Duodenal mucosa (tissue), 2 donors: Measurements from ENCODE around the gene BSCL2.

ENCODE experiments used
- H3K27ac ChIP-seq: one replicate; pipeline ENCODE4 v1.7.0; 2013; ENCODE audit warnings: low read depth, low read length
- H3K27me3 ChIP-seq, 2 donors: one replicate each; pipeline ENCODE4 v1.7.0; 2013; ENCODE audit warnings: low read length in 2 of 2, control low read depth in 1 of 2; ENCODE audit not compliant: insufficient read depth in 2 of 2, control insufficient read depth in 1 of 2
- H3K36me3 ChIP-seq, 2 donors: one replicate each; pipeline ENCODE4 v1.7.0; 2013; ENCODE audit warnings: low read length in 2 of 2, control low read depth in 1 of 2; ENCODE audit not compliant: insufficient read depth in 2 of 2, control insufficient read depth in 1 of 2
- H3K4me1 ChIP-seq, 2 donors: one replicate each; pipeline ENCODE4 v1.7.0; 2013; ENCODE audit warnings: low read length in 2 of 2, control low read depth in 1 of 2; ENCODE audit not compliant: insufficient read depth in 2 of 2, control insufficient read depth in 1 of 2
- H3K4me3 ChIP-seq, 2 donors: one replicate each; pipeline ENCODE4 v1.7.0; 2013; ENCODE audit warnings: low read length in 2 of 2, low read depth in 1 of 2
- H3K9ac ChIP-seq, 2 donors: one replicate each; pipeline ENCODE4 v1.7.0; 2013; ENCODE audit warnings: low read length in 2 of 2, low read depth in 1 of 2
- H3K9me3 ChIP-seq, 2 donors: one replicate each; pipeline ENCODE4 v1.7.0; 2013; ENCODE audit warnings: low read length in 2 of 2, control low read depth in 1 of 2; ENCODE audit not compliant: control insufficient read depth in 1 of 2

The BSCL2 gene

DNA sequence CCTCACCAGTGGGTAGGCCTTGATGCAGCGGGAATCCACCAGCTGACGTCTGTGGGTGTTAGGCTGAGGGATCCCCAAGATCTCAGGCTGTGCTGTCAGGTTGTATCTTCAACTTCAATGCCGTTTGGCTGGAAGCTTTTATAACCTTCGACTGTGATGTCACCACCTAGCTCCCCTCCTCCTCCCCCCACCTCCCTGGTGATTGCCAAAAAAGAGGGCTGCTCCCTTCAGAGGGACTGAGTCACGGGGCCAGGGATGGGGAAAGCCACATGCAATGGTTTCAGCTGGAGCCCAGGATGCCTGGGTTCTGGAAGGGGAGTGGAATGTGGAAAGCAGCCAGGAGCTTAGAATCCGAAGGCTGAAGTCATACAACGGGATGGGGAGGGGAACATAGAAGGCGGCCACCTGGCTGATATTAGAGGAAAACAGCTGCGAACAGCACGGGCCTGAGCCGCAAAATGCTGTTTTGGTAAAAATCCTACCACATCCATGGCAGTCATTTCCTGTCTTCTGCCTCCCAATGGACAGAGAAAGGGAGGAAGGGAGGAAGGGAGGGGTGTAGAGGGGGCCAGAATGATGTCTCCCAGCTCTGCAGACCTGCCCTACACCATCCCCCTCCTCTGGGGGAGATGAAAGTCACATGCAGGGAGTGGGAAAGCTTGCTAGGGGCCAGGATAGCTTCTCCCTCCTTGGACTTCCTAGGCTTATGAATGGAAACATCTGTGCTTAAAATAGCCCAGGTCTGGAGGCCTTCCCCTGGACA is 17.6 kb downstream of the BSCL2 start, which contains the start of gene LRRN4CL:
LRRN4CL (minus strand) TSS at position 110 of the 763 bp plus-strand sequence. CDS start 1,022 bp downstream, outside the sequence.
- Histone ChIP-seq H3K9me3 (no peaks in the 10 kb centered on the region), H3K27me3 (no peaks in the 10 kb centered on the region), H3K9ac (peak within 1 kb of the TSS; percentile 10 to 11), H3K4me3 (peak within 1 kb of the TSS; percentile 11 to 52), H3K4me1 (no peaks in the 10 kb centered on the region), H3K27ac (no peak within 1 kb of the TSS), H3K36me3 (peaks cover 20 to 28% of the 10 kb centered on the region in 2 donors)

DNA sequence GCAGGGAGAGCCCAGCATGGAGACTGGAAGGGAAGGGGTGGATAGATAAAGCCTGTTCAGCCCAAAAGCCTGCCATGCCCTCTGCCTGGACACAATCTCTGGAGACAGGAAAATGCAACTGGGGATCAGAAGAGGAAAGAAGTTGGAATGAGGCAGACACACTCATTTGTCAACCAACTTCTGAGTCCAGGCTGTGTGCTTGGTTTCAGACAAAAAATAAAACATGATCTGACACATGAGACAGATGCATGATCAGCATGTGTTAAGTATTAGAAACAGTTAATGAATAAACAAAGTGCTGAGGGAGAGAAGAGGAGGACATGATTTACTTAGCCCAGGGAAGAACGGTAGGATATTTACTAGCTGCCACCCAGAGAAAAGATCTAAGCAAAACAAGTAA is 18.7 kb downstream of the BSCL2 start:
- no peaks in the 10 kb centered on the region for H3K9me3 ChIP-seq
- peak overlapping the region in 1 of 2 donors; percentile 52 for H3K4me3 ChIP-seq
- peaks cover 20 to 28% of the 10 kb centered on the region in 2 donors for H3K36me3 ChIP-seq
- no peaks in the 10 kb centered on the region for H3K4me1 ChIP-seq
- H3K9ac ChIP-seq, result peak overlapping the region in 1 of 2 donors; percentile 10
- H3K27me3 ChIP-seq, result no peaks in the 10 kb centered on the region
- H3K27ac ChIP-seq, result no peak overlapping the region

DNA sequence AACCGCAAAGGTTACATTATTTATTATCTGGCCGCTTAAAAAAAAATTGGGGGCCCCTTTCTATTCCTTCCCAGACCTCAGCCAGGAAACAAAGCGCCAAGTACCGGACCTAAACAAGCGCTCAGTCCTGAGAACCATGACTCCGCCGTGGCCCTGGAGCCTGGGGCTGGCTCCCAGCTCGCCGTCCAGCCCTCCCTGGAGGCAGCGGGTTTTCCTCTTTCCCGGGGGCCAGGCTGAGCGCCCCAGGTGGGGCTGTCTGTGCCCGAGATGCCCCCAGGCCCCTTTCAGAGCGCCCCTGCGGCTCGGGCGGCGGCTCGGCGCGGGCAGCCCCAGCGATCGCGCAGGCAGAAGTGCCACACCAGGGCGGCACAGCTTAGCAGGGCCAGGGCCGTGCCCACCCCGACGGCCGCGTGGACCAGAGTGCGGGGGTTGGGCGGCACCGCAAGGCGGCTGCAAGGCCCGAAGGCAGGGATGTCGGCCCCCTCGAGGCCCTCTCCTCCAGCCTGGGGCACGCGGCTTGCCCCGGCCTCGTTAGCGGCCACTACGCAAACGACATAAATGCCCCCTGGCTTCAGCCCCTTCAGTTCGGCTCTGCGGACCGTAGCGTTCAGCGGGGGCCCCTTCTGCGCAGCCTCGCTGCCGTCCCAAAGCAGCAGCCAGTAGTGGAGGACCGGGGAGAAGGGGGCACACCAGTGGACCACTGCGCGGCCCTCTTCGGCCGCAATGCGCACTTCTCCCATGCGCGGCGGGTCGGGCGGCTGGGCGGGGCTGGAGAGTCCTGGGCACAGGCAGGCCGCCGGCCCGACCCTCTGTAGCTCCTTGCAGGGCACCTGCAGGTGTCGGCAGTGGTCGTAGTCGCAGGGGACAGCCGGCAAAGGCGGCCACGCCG is 19.5 kb downstream of the BSCL2 start:
- no peak overlapping the region for H3K27ac ChIP-seq
- H3K36me3 ChIP-seq, result peaks cover 17 to 21% of the 10 kb centered on the region in 2 donors
- no peaks in the 10 kb centered on the region for H3K9me3 ChIP-seq
- H3K4me1 ChIP-seq, result no peaks in the 10 kb centered on the region
- peak overlapping the region; percentile 10 to 18 for H3K9ac ChIP-seq
- peak overlapping the region; percentile 45 to 52 for H3K4me3 ChIP-seq
- H3K27me3 ChIP-seq, result no peaks in the 10 kb centered on the region

DNA sequence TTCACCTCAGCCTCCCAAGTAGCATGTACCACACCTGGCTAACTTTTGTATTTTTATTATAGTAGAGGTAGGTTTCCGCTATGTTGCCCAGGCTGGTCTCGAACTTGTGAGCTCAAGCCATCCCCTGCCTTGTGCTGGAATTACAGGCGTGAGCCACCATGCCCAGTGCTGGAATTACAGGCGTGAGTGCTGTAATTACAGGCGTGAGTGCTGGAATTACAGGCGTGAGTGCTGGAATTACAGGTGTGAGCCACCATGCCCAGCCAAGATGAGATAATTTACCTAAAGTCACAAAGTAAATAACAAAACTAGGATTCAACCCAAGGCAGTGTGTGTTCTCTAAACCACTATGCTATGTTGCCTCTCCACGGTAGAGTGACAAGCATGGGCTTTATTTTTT is 24.7 kb downstream of the BSCL2 start:
- Histone ChIP-seq H3K4me3 (no peak overlapping the region), H3K9ac (no peak overlapping the region), H3K27ac (no peak overlapping the region), H3K9me3 (no peaks in the 10 kb centered on the region), H3K36me3 (peaks cover 0 to 3% of the 10 kb centered on the region in 2 donors), H3K27me3 (no peaks in the 10 kb centered on the region), H3K4me1 (peaks cover 8 to 13% of the 10 kb centered on the region in 2 donors)

DNA sequence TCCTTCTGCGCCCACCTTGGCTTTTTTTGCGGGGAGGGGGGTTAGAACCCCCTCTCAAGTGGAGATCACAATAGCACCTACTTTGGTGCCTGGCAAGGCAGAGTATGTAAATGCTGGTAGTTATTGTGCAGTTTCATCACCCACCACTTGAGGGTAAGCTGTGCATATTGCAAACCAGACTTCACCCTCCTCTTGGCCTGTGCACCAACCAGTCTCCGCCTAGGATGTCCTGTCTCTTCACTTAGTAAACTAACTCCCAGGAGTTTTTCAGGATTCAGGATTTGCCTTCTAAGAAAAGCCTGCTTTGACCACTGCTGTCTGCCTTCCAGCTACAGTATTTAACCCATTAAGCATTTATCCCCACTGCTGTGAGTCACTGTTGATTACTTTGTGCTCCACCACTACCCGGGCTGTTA is 26.4 kb downstream of the BSCL2 start:
- H3K36me3 ChIP-seq, result peaks cover 8 to 14% of the 10 kb centered on the region in 2 donors
- H3K4me3 ChIP-seq, result no peak overlapping the region
- H3K9me3 ChIP-seq, result no peaks in the 10 kb centered on the region
- H3K27ac ChIP-seq, result no peak overlapping the region
- H3K9ac ChIP-seq, result no peak overlapping the region
- peaks cover 16 to 17% of the 10 kb centered on the region in 2 donors for H3K4me1 ChIP-seq
- H3K27me3 ChIP-seq, result no peaks in the 10 kb centered on the region

DNA sequence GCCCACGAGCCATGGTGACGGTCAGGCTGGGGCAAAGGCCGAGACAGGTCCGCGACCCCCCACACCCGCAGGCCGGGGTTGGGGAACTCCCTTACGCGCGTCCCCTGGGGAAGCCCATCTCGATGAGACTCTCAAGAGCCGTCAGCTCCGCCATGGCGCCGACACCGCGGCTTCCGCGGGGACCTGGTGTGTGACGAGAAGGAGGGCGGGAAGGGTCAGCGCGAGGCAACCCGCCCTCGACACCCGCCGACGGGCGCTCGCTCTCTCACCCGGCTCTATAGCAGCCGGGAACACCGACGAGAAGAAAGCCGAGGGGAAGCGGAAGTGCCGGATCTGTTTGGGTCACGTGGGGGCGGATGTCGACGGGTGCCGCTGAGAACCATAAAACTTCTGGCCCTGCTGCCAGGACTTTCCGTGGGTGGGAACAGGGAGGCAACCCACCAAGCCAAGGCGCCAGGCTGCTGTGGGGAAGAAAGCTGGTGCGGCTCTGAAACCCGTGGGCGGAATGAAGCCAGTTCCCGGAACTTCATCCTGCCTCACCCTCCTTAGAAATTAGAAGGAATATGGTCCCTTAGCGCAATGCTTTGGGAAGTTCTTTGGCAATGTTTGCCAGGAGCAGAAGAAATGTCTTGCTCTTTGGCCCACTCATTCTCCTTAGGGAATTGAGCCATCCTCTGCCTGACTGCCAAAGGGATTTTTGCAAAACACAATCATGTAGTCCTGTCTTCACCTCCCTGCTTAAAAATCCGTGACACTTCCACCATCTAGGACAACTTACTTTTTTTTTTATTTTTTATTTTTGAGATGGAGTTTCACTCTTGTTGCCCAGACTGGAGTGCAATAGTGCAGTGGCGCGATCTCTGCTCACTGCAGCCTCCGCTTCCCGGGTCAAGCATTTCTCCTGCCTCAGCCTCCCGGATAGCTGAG is 28.2 kb downstream of the BSCL2 start, which contains the start of gene UBXN1:
UBXN1 (minus strand) TSS at position 304 of the 927 bp plus-strand sequence; CDS start at position 154, 150 bp downstream.
- H3K27me3 ChIP-seq, result no peaks in the 10 kb centered on the region
- H3K36me3 ChIP-seq, result peaks cover 8 to 14% of the 10 kb centered on the region in 2 donors
- no peaks in the 10 kb centered on the region for H3K9me3 ChIP-seq
- peak within 1 kb of the TSS; percentile 81 for H3K27ac ChIP-seq
- H3K4me3 ChIP-seq, result peak within 1 kb of the TSS; percentile 97 to 99
- peaks cover 16 to 17% of the 10 kb centered on the region in 2 donors for H3K4me1 ChIP-seq
- peak within 1 kb of the TSS; percentile 90 to 94 for H3K9ac ChIP-seq

DNA sequence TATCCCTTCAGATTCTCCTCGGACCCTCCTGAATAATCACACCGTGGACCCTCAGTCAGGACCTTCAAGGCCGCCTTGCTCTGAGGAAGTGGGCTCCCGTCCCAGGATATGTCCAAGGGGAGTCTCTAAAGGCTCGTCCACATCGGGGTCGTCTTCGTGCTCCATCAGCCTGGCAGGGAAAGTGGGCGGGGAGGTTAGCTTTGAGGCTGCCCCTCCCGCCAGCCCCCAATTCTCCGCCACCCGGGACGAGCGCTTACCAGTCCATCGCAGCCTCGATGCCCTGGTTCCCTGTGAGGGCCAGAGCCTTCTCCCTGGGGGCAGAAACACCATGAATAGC is 28.8 kb downstream of the BSCL2 start:
- no peaks in the 10 kb centered on the region for H3K9me3 ChIP-seq
- H3K36me3 ChIP-seq, result peaks cover 10 to 14% of the 10 kb centered on the region in 2 donors
- H3K4me1 ChIP-seq, result peaks cover 18 to 20% of the 10 kb centered on the region in 2 donors
- H3K9ac ChIP-seq, result peak overlapping the region; percentile 90 to 94
- peak overlapping the region; percentile 97 to 99 for H3K4me3 ChIP-seq
- H3K27me3 ChIP-seq, result no peaks in the 10 kb centered on the region
- H3K27ac ChIP-seq, result peak overlapping the region; percentile 81

DNA sequence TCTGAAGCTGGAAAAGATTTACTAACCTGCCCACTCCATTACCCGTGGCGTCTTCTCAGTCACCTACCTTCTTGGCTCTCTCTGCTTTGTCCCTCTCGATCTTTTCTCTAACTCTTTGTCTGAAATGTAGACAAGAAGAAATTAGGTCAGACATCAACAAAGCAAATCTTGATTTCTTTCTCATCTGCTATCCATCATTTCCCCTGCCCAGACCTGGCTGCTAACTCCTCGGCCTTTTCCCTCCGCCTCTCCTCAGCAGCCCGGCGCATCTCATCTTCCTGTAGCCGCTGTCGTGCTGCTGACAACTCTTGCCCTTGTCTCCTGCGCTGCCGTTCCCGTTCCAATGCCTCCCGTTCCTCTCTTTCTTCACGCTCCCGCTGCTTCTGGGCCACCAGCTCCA is 29.5 kb downstream of the BSCL2 start:
- Histone ChIP-seq H3K9me3 (no peaks in the 10 kb centered on the region), H3K27me3 (no peaks in the 10 kb centered on the region), H3K4me1 (peaks cover 25 to 27% of the 10 kb centered on the region in 2 donors), H3K27ac (no peak overlapping the region), H3K36me3 (peaks cover 14% of the 10 kb centered on the region in 2 donors), H3K4me3 (peak overlapping the region; percentile 97 to 99), H3K9ac (peak overlapping the region; percentile 90 to 94)

DNA sequence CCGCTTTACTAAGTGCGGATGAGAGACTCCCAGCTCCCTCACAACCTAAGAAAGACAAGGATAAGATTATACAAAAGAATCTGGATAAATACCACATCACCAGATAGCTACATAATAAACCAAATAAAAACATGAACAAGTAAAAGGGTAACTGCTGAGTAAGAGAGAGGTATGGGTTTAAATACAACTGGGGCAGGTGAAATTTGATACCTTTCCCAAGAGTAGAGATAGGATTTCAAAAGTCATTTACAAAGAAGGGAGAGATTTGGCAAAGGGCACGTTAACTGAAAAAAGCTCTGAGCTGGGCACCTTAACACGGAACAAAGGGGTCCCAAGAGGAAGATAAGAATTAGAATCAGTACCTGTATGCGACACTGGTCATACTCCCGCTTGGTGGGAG is 30.1 kb downstream of the BSCL2 start:
- Histone ChIP-seq H3K36me3 (peaks cover 14% of the 10 kb centered on the region in 2 donors), H3K9ac (no peak overlapping the region), H3K9me3 (no peaks in the 10 kb centered on the region), H3K27me3 (no peaks in the 10 kb centered on the region), H3K4me3 (no peak overlapping the region), H3K27ac (no peak overlapping the region), H3K4me1 (peaks cover 29 to 32% of the 10 kb centered on the region in 2 donors)
